Tibial nerve (tissue), 4 donors: ENCODE measurements around the gene FYCO1. TPM values are rescaled to one million over a fixed set of nuclear protein-coding genes. Genes with fewer than 3 reads are reported as not detected.

Source experiments
- DNase-seq, 2 donors: peaks; one replicate each; pipeline ENCODE4 v3.0.0-alpha.2; 2019; ENCODE audit warnings: low spot score in 2 of 2
- H3K27ac ChIP-seq, 4 donors: fragments of 200-600 bp; sonication (generic) in 3 of 4; one replicate each; pipeline ENCODE4 v1.5.1; 2017 to 2019; ENCODE audit warnings: mild to moderate bottlenecking in 1 of 4
- H3K27me3 ChIP-seq, 2 donors: fragments of 200-600 bp; sonication (generic) in 1 of 2; one replicate each; pipeline versions ENCODE4 v1.5.1 to v1.6.0; 2017 to 2019
- H3K36me3 ChIP-seq, 3 donors: fragments of 200-600 bp; sonication (generic); one replicate each; pipeline ENCODE4 v1.5.1; 2018 to 2019
- H3K4me1 ChIP-seq, 4 donors: fragments of 200-600 bp; sonication (generic) in 3 of 4; one replicate each; pipeline ENCODE4 v1.5.1; 2017 to 2019
- H3K4me3 ChIP-seq, 4 donors: fragments of 200-600 bp; sonication (generic) in 3 of 4; one replicate each; pipeline ENCODE4 v1.5.1; 2017 to 2019; ENCODE audit warnings: mild to moderate bottlenecking in 1 of 4, moderate library complexity in 1 of 4
- H3K9me3 ChIP-seq, 4 donors: fragments of 200-600 bp; sonication (generic) in 3 of 4; one replicate each; pipeline ENCODE4 v1.5.1; 2017 to 2019
- EP300 ChIP-seq, 2 donors: sonication (generic); formaldehyde crosslinking; IDR thresholded peaks; one replicate each; pipeline ENCODE4 v1.6.1; 2017; ENCODE audit warnings: antibody characterized with exemption in 2 of 2, mild to moderate bottlenecking in 1 of 2
- POLR2A ChIP-seq, 2 donors: fragments of 450-650 bp; IDR thresholded peaks; one replicate each; pipeline ENCODE4 v1.6.1; 2017; ENCODE audit warnings: antibody characterized with exemption in 2 of 2, mild to moderate bottlenecking in 2 of 2, moderate library complexity in 2 of 2
- WGBS, 2 donors: methylation state at CpG; one replicate each; pipeline ENCODE4 v1.1.5; 2018; 5-methylcytosine and 5-hydroxymethylcytosine counted together
- total RNA-seq, 4 donors: library from RNA; depleted of rRNA; stranded (reverse); fragments of >200 nt; gene quantifications; one replicate each; pipeline ENCODE4 v1.1.0, GENCODE V29; 2016
- TF ChIP-seq, protein P1 (sequence below), 5 experiments: fragments of 200-600 bp in 3 of 5; fragments of 450-650 bp in 2 of 5; sonication (generic) in 3 of 5; IDR thresholded peaks; one replicate each; pipeline ENCODE4 v1.5.1; 2016 to 2019; ENCODE audit warnings: antibody characterized with exemption in 5 of 5, mild to moderate bottlenecking in 3 of 5, moderate library complexity in 2 of 5

FYCO1 gene
- total RNA-seq, 4 donors from 2014 or later: 61.7 to 85.2 (median 67.9) TPM

DNA sequence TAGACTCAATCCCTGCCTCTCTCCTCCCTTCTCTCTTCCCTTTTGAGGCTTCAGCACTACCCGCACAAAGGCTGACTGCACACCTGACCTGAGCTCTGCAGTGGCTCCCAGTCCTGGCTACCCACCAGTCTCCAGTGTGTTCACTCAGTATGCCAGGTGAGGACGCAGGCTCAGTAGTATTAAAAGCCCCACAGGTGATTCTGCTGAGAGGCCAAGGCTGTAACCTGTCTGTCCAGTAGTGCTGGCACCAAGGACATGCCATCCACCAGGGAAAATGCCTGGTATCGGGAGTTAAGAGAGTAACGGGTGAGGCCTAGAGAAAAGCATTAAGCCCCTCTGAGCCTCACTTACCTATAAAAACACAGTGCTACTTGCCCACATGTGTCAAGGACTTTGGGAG, 20.9 kb downstream of the FYCO1 start:
- Histone ChIP-seq H3K27me3 (no peaks in the 10 kb centered on the region), H3K27ac (no peak overlapping the region), H3K4me3 (no peak overlapping the region), H3K36me3 (peaks cover 0 to 95% (median 15%) of the 10 kb centered on the region in 3 donors), H3K9me3 (no peaks in the 10 kb centered on the region), H3K4me1 (no peaks in the 10 kb centered on the region)
- TF ChIP-seq EP300 (IDR thresholded peaks at IDR 0.05): no peak
- no peak for TF ChIP-seq POLR2A (IDR thresholded peaks at IDR 0.05)
- TF ChIP-seq, protein P1, sequence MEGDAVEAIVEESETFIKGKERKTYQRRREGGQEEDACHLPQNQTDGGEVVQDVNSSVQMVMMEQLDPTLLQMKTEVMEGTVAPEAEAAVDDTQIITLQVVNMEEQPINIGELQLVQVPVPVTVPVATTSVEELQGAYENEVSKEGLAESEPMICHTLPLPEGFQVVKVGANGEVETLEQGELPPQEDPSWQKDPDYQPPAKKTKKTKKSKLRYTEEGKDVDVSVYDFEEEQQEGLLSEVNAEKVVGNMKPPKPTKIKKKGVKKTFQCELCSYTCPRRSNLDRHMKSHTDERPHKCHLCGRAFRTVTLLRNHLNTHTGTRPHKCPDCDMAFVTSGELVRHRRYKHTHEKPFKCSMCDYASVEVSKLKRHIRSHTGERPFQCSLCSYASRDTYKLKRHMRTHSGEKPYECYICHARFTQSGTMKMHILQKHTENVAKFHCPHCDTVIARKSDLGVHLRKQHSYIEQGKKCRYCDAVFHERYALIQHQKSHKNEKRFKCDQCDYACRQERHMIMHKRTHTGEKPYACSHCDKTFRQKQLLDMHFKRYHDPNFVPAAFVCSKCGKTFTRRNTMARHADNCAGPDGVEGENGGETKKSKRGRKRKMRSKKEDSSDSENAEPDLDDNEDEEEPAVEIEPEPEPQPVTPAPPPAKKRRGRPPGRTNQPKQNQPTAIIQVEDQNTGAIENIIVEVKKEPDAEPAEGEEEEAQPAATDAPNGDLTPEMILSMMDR (IDR thresholded peaks at IDR 0.05): no peak
- DNase-seq: no peak
- WGBS, 2 donors: 83 to 92% methylated on average over 4 of the region's 4 CpGs

DNA sequence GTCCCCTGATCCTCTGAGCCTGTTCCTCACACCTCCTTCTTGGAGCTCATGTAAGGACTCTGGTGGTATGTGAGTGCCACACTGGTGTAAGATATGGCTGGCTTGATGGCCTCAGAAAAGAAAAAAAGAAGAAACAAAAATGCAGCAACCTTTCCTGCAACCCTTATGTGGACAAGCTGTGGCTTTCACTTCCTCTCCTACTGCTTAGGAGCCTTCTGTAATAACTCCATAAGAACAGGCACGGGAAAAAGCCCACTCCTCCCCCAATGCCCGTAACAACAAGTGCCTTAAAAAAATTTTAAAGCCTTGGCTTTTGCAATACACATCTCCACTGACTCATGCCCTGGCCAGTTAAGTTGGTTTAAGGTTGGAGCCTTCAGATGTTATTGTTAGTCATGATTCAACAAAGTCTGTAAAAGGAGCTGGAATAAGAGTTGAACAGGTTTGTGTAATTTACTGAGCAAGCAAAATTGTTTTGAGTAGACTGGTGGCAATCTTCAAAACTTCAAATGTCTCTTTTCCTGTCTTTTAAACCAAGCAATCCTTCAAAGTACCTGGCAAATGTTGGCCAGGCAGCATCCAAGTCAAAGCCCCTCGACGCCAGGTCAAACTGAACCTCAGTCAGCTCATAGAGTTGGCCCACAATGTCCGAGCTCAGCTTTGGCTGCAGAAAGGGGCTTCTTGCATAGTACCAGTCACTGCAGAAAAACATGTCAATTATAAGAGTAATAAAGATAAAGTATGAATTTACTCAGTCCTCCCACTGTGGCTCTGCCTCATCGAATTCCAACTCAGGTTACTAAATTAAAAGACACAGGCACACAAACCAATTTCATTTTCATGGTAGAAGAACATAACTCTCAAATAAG, 22.9 kb downstream of the FYCO1 start:
- H3K27ac ChIP-seq: no peak overlapping the region
- no peaks in the 10 kb centered on the region for H3K27me3 ChIP-seq
- H3K4me3 ChIP-seq: no peak overlapping the region
- H3K4me1 ChIP-seq: no peaks in the 10 kb centered on the region
- DNase-seq: no peak
- WGBS, 2 donors: 87% methylated on average over 6 of the region's 6 CpGs
- TF ChIP-seq, protein P1 (IDR thresholded peaks at IDR 0.05): no peak
- peak in 1 of 2 donors; percentile 56 for TF ChIP-seq EP300 (IDR thresholded peaks at IDR 0.05)
- H3K9me3 ChIP-seq: no peaks in the 10 kb centered on the region
- peaks cover 0 to 97% (median 27%) of the 10 kb centered on the region in 3 donors for H3K36me3 ChIP-seq

DNA sequence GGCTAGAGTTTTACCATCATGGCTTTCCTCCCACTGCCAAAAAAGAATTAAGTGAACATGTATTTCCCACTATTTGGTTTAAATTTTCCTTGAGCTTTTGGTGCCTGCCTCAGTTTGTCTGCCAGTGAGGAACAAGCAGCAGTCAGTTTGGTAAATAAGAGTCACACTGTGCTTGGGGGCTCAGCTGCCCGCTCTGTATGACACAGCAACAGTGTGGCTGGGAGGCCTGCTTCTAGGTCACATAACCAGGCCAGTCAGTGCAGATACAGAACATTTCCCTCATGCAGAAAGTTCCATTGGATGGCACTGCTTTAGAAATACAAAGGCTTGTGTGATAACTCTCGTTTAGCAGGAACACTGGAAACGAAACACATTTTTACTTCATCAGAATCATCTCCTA, 25.7 kb downstream of the FYCO1 start:
- H3K36me3 ChIP-seq: peaks cover under 1 to 98% (median 46%) of the 10 kb centered on the region in 3 donors
- no peaks in the 10 kb centered on the region for H3K27me3 ChIP-seq
- H3K4me3 ChIP-seq: no peak overlapping the region
- 85 to 90% methylated on average over 3 of the region's 3 CpGs for WGBS, 2 donors
- TF ChIP-seq EP300 (IDR thresholded peaks at IDR 0.05) (no peak), POLR2A (IDR thresholded peaks at IDR 0.05) (no peak)
- TF ChIP-seq, protein P1 (IDR thresholded peaks at IDR 0.05): no peak
- no peaks in the 10 kb centered on the region for H3K4me1 ChIP-seq
- no peak for DNase-seq
- no peaks in the 10 kb centered on the region for H3K9me3 ChIP-seq
- H3K27ac ChIP-seq: no peak overlapping the region

DNA sequence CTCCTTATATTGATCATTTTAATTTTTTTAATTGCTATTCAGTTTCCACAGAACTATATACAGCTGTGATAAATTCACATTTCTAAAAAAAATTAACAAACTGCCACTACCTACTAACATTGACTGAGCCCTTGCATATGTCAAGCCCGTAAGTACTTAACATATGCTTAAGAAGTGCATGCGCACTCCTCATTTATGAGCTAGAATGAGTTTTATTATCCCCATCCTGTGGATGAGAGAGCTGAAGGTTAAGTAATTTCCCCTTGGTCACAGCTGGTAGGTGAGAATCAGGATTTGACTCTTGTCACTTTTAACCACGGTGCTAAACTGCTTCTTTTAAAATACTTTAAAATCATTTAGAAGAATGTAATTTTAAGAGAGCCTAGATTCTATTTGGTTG, 26.5 kb downstream of the FYCO1 start:
- Histone ChIP-seq H3K9me3 (no peaks in the 10 kb centered on the region), H3K27me3 (no peaks in the 10 kb centered on the region), H3K36me3 (peaks cover 3 to 98% (median 54%) of the 10 kb centered on the region in 3 donors), H3K4me1 (no peaks in the 10 kb centered on the region), H3K4me3 (no peak overlapping the region), H3K27ac (no peak overlapping the region)
- TF ChIP-seq POLR2A (IDR thresholded peaks at IDR 0.05) (no peak), EP300 (IDR thresholded peaks at IDR 0.05) (no peak)
- TF ChIP-seq, protein P1 (IDR thresholded peaks at IDR 0.05): no peak
- no peak for DNase-seq
- 87% methylated on average over 3 of the region's 3 CpGs for WGBS, 2 donors

DNA sequence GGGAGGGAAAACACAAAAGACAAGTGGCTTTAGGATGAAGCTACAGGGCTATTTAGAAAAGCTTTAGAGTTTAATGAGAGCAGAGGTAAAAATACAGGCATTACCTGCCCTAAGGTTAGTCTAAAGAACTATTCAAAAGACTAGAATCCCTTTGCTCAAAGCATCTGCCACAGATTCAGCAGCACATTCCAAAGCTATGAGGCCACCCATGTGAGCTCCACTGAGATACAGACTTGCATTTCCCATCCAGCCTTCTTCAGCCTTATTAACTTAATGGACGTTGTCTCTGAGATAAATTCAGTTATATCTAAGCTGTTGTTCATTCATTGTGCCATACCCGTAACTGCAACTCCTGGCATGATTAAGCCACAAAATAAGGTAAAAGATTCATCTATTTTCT, 26.9 kb downstream of the FYCO1 start:
- DNase-seq: no peak
- TF ChIP-seq EP300 (IDR thresholded peaks at IDR 0.05) (no peak), POLR2A (IDR thresholded peaks at IDR 0.05) (no peak)
- TF ChIP-seq, protein P1 (IDR thresholded peaks at IDR 0.05): no peak
- Histone ChIP-seq H3K27ac (no peak overlapping the region), H3K4me3 (no peak overlapping the region), H3K4me1 (no peaks in the 10 kb centered on the region), H3K9me3 (no peaks in the 10 kb centered on the region), H3K36me3 (peaks cover 3 to 98% (median 56%) of the 10 kb centered on the region in 3 donors), H3K27me3 (no peaks in the 10 kb centered on the region)
- 69 to 72% methylated on average over 2 of the region's 2 CpGs for WGBS, 2 donors
